ENCODE results near the gene PPP2R2C. TPM values are rescaled to one million over a fixed set of nuclear protein-coding genes. Genes with fewer than 3 reads are reported as not detected.

The PPP2R2C gene
- total and polyA plus RNA-seq, 2 experiments from 2014 or later: not detected

DNA sequence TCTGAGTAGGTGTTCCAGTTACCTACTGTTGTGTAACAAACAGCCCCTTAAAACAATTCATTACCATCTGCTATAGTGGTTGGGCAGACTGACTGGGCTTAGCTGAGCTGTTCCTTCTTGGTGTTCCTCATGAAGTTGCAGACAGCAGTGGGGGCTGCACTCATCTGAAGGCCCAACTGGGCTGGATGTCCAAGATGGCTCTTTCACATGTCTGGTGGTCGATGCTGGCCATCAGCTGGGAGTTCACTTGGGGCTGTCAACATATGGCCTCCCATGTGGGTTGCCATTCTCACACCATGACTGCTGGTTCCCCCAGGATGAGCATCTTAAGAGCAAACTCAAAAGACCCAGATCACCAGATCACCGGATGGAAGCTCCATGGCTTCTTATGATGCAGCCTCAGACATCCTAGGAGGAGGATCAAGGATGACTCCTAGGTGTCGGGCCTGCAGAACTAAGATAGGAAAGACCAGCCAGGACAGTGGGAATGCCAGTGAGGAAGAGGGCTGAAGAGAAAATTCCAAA is 34.3 kb upstream of the PPP2R2C start:
- no peaks in the 10 kb centered on the region; the same call in 1 of the 2 replicates for H3K27me3 ChIP-seq (replicated peaks; ENCODE audit: insufficient read depth)
- H3K9ac ChIP-seq: no peak overlapping the region
- DNase-seq: no peak
- H3K4me2 ChIP-seq (ENCODE audit: unreplicated experiment): no peak overlapping the region
- 22 to 27% methylated on average over 3 of the region's 3 CpGs for WGBS, 2 experiments (ENCODE audit: low coverage in 1 of 2, low lambda C conversion rate in 2 of 2, missing lambda C conversion rate in 2 of 2)
- H3K9me2 ChIP-seq (ENCODE audit: insufficient read depth): no peaks in the 10 kb centered on the region
- no peak for TF ChIP-seq EZH2phosphoT487 (IDR thresholded peaks at IDR 0.05; ENCODE audit: insufficient read depth, low read depth)
- no peak for TF ChIP-seq EZH2 (IDR thresholded peaks at IDR 0.05; ENCODE audit: insufficient read depth, poor library complexity, severe bottlenecking)
- H3K4me3 ChIP-seq: no peak overlapping the region
- no peaks in the 10 kb centered on the region for H3K36me3 ChIP-seq (ENCODE audit: low read depth)
- in situ Hi-C loops (cut with MboI): no loop called here
- no peak overlapping the region for H2AFZ ChIP-seq
- H3K9me3 ChIP-seq (ENCODE audit: low read depth): no peaks in the 10 kb centered on the region
- no peak overlapping the region for H3K27ac ChIP-seq
- no peaks in the 10 kb centered on the region for H3K4me1 ChIP-seq (ENCODE audit: insufficient read depth)
- no peaks in the 10 kb centered on the region for H3K79me2 ChIP-seq (ENCODE audit: insufficient read depth)
- H3F3A ChIP-seq (ENCODE audit: insufficient read depth): no peaks in the 10 kb centered on the region
- H4K20me1 ChIP-seq (ENCODE audit: insufficient read depth): no peaks in the 10 kb centered on the region

- DNase-seq: peak; percentile 16
- no peaks in the 10 kb centered on the region for H3K4me1 ChIP-seq (ENCODE audit: insufficient read depth)
- no peaks in the 10 kb centered on the region for H3K9me3 ChIP-seq (ENCODE audit: low read depth)
- 34 to 42% methylated on average over 5 of the region's 5 CpGs for WGBS, 2 experiments (ENCODE audit: low coverage in 1 of 2, low lambda C conversion rate in 2 of 2, missing lambda C conversion rate in 2 of 2)
- H3K36me3 ChIP-seq (ENCODE audit: low read depth): no peaks in the 10 kb centered on the region
- H3K9me2 ChIP-seq (ENCODE audit: insufficient read depth): no peaks in the 10 kb centered on the region
- H3K9ac ChIP-seq: no peak overlapping the region
- no peaks in the 10 kb centered on the region for H3K79me2 ChIP-seq (ENCODE audit: insufficient read depth)
- no peaks in the 10 kb centered on the region; the same call in 1 of the 2 replicates for H3K27me3 ChIP-seq (replicated peaks; ENCODE audit: insufficient read depth)
- H3K4me2 ChIP-seq (ENCODE audit: unreplicated experiment): no peak overlapping the region
- H2AFZ ChIP-seq: no peak overlapping the region
- H3K4me3 ChIP-seq: no peak overlapping the region
- H4K20me1 ChIP-seq (ENCODE audit: insufficient read depth): no peaks in the 10 kb centered on the region
- H3F3A ChIP-seq (ENCODE audit: insufficient read depth): no peaks in the 10 kb centered on the region
- H3K27ac ChIP-seq: no peak overlapping the region
- TF ChIP-seq EZH2phosphoT487 (IDR thresholded peaks at IDR 0.05; ENCODE audit: insufficient read depth, low read depth) (no peak), EZH2 (IDR thresholded peaks at IDR 0.05; ENCODE audit: insufficient read depth, poor library complexity, severe bottlenecking) (no peak)
- in situ Hi-C loops (cut with MboI): no loop called here
These were observed 32.6 kb upstream of the PPP2R2C start for GRCh38 chr4:6504900-6505496.

DNA sequence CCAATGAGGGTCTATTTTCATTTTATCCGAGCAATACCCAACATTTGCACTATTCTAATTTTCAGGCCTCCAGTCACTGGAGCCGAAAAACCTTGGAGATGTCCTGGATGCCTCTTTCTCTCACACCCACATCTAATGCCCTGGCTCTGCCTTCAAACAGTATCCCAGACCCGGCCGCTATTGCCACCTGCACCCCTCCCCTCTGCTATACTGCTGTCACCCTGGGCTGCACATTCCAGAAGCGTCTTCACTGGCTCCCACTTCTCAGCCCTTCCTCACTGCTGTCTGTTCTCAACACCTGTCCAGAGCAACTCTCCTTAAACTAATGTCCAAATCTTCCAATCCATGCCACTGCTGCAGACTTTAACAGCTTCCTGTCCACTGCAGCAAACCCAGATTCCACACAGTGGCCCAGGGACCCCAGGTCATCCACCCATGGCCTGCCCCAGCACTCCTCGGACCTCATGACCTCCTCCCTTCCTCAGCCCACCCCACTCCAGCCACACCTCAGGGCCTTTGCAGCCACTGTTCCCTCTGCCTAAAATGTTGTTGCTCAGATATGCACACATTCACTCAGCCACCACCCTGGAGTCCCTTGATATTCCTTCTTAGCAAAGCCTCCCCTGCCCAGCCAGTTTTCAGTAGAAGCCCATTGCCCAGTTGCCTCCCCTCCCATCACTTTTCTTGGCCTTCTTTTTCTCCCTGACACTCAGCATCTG is 30.5 kb upstream of the PPP2R2C start:
- TF ChIP-seq EZH2 (IDR thresholded peaks at IDR 0.05; ENCODE audit: insufficient read depth, poor library complexity, severe bottlenecking) (no peak), EZH2phosphoT487 (IDR thresholded peaks at IDR 0.05; ENCODE audit: insufficient read depth, low read depth) (no peak)
- Histone ChIP-seq H2AFZ (no peak overlapping the region), H3K27ac (no peak overlapping the region), H3K9me2 (ENCODE audit: insufficient read depth) (no peaks in the 10 kb centered on the region), H4K20me1 (ENCODE audit: insufficient read depth) (no peaks in the 10 kb centered on the region), H3F3A (ENCODE audit: insufficient read depth) (no peaks in the 10 kb centered on the region), H3K27me3 (replicated peaks; ENCODE audit: insufficient read depth) (no peaks in the 10 kb centered on the region; the same call in 1 of the 2 replicates), H3K79me2 (ENCODE audit: insufficient read depth) (no peaks in the 10 kb centered on the region), H3K9me3 (ENCODE audit: low read depth) (no peaks in the 10 kb centered on the region), H3K36me3 (ENCODE audit: low read depth) (no peaks in the 10 kb centered on the region), H3K4me3 (no peak overlapping the region), H3K4me1 (ENCODE audit: insufficient read depth) (no peaks in the 10 kb centered on the region), H3K4me2 (ENCODE audit: unreplicated experiment) (no peak overlapping the region), H3K9ac (no peak overlapping the region)
- in situ Hi-C loops (cut with MboI): no loop called here
- DNase-seq: no peak
- WGBS, 2 experiments (ENCODE audit: low coverage in 1 of 2, low lambda C conversion rate in 2 of 2, missing lambda C conversion rate in 2 of 2): 9 to 11% methylated on average over 6 of the region's 6 CpGs

- Histone ChIP-seq H3K4me3 (no peak overlapping the region), H4K20me1 (ENCODE audit: insufficient read depth) (no peaks in the 10 kb centered on the region), H3K4me1 (ENCODE audit: insufficient read depth) (no peaks in the 10 kb centered on the region), H3F3A (ENCODE audit: insufficient read depth) (no peaks in the 10 kb centered on the region), H3K9me2 (ENCODE audit: insufficient read depth) (no peaks in the 10 kb centered on the region), H3K9me3 (ENCODE audit: low read depth) (no peaks in the 10 kb centered on the region), H3K27me3 (replicated peaks; ENCODE audit: insufficient read depth) (no peaks in the 10 kb centered on the region; the same call in 1 of the 2 replicates), H3K79me2 (ENCODE audit: insufficient read depth) (no peaks in the 10 kb centered on the region), H3K4me2 (ENCODE audit: unreplicated experiment) (no peak overlapping the region), H2AFZ (no peak overlapping the region), H3K9ac (no peak overlapping the region), H3K36me3 (ENCODE audit: low read depth) (no peaks in the 10 kb centered on the region), H3K27ac (no peak overlapping the region)
- no peak for TF ChIP-seq EZH2phosphoT487 (IDR thresholded peaks at IDR 0.05; ENCODE audit: insufficient read depth, low read depth)
- TF ChIP-seq EZH2 (IDR thresholded peaks at IDR 0.05; ENCODE audit: insufficient read depth, poor library complexity, severe bottlenecking): no peak
- WGBS, 2 experiments (ENCODE audit: low coverage in 1 of 2, low lambda C conversion rate in 2 of 2, missing lambda C conversion rate in 2 of 2): 29 to 42% methylated on average over 5 to 6 of the region's 6 CpGs
- in situ Hi-C loops (cut with MboI): no loop called here
- no peak for DNase-seq
These were observed 29.7 kb upstream of the PPP2R2C start for GRCh38 chr4:6502147-6502546.
